ENCODE measurements around the gene MT2A.
A peak's percentile ranks its signal among the peaks of the same experiment; 100 is the strongest.

Gene MT2A

GRCh38 chr16:56641166-56641565, 32.8 kb downstream of the MT2A start:
- DNase-seq = peak; percentile 54

DNA sequence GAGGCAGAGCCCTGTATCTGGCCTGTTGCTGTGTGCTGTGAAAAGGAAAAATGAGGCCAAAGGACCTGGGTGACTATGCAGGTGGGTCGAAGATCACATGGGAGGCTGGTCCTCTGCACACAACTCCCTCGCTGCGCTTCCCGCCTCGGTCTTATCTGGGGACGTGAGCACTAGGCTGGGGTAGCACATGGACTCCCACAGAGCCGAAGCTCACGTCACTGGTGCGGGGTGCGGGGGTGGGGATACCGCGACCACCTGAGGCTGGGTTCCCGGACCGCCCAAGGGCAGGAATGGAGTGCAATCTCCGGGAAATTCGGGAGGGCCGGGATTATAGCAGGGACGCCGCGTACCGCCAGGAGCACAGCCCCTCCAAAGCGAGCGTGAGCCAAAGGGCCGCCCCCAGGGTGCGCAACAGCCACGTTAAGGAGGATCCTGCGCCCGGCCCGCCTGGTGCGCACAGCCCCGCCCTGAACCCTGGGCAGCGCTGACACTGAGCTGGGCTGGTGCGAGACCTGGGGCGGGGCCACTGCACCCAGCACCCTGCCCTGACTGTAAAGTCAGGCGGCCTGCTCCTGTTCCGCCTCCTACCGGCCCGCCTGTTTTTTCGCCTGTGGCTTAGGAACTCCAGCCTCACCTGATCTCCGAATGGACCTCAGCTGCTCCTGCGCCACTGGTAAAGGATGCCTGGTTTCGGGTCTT, 34.8 kb downstream of the MT2A start:
- DNase-seq = peak; percentile 85

DNA sequence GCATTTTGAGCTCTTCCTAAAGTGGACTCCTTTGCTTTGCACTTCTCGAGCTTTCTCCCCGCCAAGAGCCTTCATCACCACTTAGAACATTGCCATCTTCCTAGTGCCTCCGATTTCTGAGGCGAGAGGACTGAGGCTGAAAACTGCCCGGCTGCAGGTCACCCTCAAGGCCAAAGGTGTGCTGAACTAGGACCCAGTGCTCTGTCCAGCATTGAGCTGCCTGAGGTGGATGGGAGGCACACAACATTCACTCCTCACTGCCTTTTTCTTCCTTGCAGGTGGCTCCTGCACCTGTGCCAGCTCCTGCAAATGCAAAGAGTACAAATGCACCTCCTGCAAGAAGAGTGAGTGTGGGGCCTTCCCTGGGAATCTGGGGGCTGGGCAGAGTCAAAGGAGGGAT, 35.4 kb downstream of the MT2A start:
- DNase-seq = no peak

GRCh38 chr16:56645311-56645710, 36.9 kb downstream of the MT2A start:
- no peak for DNase-seq

DNA sequence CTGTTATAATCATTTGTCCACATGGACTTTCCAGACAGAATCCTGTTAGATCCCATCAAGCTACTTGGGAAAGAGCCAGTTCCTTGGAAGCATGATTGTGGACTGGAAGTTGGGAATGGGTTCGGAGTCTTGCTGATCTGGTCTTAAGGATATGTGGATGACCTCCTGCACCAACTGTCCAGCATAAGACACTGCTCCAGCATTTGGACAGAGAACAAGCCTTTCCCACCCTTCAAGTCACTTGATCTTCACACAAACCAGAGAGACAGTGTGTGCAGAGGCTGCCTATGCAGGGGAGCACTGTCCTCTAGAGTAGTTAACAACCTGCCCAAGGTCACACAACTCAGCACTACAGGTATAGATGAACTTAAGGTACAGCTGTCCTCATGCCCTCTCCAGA, 37.5 kb downstream of the MT2A start:
- no peak for DNase-seq

GRCh38 chr16:56647641-56648431, 39.5 kb downstream of the MT2A start:
- no peak for DNase-seq

- DNase-seq = no peak
Observed at GRCh38 chr16:56649271-56649670, 40.9 kb downstream of the MT2A start.

DNA sequence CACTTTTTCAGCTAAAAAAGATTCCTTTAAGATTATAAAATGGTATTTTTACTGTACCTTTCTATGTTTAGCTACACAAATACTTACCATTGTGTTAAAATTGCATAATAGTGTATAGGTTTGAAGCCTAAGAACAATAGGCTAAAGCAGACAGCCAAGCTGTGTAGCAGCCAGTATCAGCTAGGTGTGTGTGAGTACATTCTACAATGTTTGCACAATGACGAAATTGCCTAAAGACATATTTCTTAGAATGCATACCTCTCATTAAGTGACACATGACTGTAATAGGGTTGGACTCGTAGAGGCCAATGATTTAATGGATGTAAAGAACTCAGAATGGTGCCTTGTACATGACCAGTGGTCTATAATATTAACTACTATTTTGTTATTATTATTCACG, 41.4 kb downstream of the MT2A start:
- no peak for DNase-seq

DNA sequence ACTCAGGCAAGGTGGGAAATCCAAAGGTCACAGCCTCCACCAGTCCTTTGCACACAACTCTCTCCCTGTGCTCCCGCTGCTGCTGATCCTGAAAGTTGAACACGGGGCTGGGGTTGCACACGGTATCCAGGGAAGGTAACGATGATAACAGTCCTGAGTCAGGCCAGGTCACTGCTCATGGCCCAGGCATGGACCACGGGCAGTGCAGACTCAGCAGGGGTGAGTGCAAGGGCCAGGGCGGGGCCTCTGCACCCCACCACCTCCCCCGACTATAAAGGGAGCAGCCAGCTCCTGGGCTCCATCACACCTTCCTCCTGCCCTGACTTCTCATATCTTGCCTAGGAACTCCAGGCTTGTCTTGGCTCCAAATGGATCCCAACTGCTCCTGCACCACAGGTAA, 43.2 kb downstream of the MT2A start, which contains the start of gene MT1B:
TSS of gene MT1B (plus strand) at position 301 of the 400 bp plus-strand sequence. CDS start at position 369, 68 bp downstream.
- no peak for DNase-seq

- DNase-seq = no peak
Observed at GRCh38 chr16:56652600-56652999, 44.2 kb downstream of the MT2A start.

- DNase-seq = no peak
Observed at GRCh38 chr16:56653218-56653617, 44.8 kb downstream of the MT2A start.

DNA sequence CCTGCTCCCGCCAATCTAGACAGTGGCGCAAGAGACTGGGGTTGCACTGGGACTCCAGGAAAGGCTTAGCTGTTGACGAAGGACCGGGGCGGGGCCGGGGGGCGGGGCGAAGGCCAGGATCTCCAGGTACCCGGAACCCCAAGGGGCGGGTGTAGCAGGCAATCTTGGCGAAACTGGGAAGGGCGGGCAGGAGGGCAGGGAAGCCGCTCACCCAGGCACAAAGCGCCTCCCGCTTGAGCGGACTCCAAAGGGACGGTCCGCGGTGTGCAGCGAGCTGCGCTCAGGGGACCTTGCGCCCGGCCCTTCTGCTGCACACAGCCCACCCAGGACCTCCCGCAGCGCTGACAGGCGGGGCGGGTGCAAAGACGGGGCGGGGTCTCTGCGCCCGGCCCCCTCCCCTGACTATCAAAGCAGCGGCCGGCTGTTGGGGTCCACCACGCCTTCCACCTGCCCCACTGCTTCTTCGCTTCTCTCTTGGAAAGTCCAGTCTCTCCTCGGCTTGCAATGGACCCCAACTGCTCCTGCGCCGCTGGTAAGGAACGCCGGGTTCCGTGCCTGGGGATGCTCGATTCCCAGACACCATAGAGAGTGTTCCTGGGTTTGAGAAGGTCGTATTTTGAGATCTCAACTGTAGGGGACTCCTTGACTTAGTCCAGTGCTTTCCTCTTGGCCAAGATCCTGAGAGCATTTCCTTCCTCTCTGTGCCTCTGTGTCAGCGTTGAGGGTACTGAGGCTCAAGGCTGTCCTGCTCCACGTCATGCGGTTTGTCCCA, 49.4 kb downstream of the MT2A start, which contains the start of gene MT1F:
TSS of gene MT1F (plus strand) at position 405 of the 772 bp plus-strand sequence. CDS start at position 505, 100 bp downstream.
- peak; percentile 86 for DNase-seq

- no peak for DNase-seq
Observed at GRCh38 chr16:56658327-56658875, 50.0 kb downstream of the MT2A start.
